Fibroblast of the aortic adventitia (primary cell): Measurements from ENCODE around the gene SMURF2. TPM values are rescaled to one million over a fixed set of nuclear protein-coding genes. Genes with fewer than 3 reads are reported as not detected.
A peak's percentile ranks its signal among the peaks of the same experiment; 100 is the strongest.

Experiments used
- DNase-seq: peaks from one replicate; pipeline ENCODE4 v3.0.0-alpha.2; 2010; ENCODE audit warnings: low read depth
- H3K4me3 ChIP-seq: 2 replicates; pipeline ENCODE4 v1.5.1; 2011; ENCODE audit warnings: low read depth, mild to moderate bottlenecking, control low read depth, low read length, moderate library complexity
- CTCF ChIP-seq: IDR thresholded peaks from 2 replicates; pipeline ENCODE4 v1.5.1; 2011; ENCODE audit warnings: mild to moderate bottlenecking, low read length, control low read depth, inconsistent platforms; ENCODE audit not compliant: insufficient read depth
- total RNA-seq: library from RNA; depleted of rRNA; stranded (reverse); fragments of >200 nt; gene quantifications from 2 replicates; pipeline ENCODE4 v1.2.3, GENCODE V29; 2012; ENCODE audit warnings: low replicate concordance

The SMURF2 gene
- total RNA-seq, 1 donor = 90.9 TPM

DNA sequence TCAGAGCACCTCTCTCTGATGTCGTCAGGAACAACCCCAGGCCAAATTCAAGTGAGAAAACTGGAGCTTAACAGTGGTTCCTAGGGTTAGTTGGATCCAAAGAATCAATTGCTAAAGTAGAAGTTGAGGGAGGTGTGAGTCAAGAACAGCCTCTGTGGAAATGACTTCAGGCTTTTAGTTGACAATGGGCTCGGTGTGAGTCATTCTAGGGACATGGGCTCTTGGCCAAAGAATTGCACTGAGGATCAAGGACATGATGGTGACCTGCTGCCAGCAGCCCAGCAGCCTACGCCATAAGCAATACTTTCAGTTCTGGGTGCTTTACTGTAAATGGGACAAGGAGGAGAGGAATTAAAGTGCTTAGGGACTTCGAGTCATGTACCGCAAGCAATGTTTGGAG is 32.1 kb upstream of the SMURF2 start:
- no peak for TF ChIP-seq CTCF
- DNase-seq = peak; percentile 64
- H3K4me3 ChIP-seq = no peak overlapping the region

GRCh38 chr17:64692187-64692586 is 30.1 kb upstream of the SMURF2 start:
- peak; percentile 77 for DNase-seq
- TF ChIP-seq CTCF = no peak
- no peak overlapping the region for H3K4me3 ChIP-seq

- no peak for DNase-seq
- TF ChIP-seq CTCF = no peak
- no peak overlapping the region for H3K4me3 ChIP-seq
Measured at GRCh38 chr17:64689106-64689505, 27.0 kb upstream of the SMURF2 start.

DNA sequence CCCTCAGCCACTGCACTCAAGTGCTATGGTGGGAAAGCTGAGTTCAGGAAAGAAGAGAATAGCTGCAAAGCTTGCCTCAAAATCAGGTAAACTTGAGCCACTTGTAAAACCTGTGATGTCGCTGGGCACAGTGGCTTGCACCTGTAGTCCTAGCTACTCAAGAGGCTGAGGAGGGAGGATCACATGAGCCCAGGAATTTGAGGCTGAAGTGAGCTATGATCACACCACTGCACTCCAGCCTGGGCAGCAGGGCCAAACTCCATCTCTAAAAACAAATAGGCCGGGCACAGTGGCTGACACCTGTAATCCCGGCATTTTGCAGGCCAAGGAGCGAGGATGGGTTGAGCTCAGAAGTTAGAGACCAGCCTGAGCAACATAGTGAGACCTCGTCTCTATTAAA is 26.4 kb upstream of the SMURF2 start:
- no peak for TF ChIP-seq CTCF
- no peak overlapping the region for H3K4me3 ChIP-seq
- DNase-seq = no peak

DNA sequence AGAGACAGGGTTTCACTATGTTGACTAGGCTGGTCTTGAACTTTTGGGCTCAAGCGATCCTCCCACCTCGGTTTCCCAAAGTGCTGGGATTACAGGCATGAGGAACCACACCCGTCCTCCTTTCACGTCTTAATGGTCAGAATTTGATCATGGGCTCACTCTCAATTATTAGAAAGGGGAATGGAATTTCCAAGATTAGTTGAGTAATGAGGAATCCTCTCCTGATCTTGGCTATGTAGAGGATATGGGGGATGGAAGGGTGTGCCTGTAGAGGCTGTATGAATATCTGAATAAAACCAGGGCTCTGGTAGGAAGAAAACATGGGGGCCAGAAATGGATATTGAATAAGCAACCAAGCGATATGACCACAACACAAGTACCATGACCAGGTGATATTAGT is 25.9 kb upstream of the SMURF2 start:
- H3K4me3 ChIP-seq = no peak overlapping the region
- peak; percentile 89 for DNase-seq
- TF ChIP-seq CTCF = no peak

DNA sequence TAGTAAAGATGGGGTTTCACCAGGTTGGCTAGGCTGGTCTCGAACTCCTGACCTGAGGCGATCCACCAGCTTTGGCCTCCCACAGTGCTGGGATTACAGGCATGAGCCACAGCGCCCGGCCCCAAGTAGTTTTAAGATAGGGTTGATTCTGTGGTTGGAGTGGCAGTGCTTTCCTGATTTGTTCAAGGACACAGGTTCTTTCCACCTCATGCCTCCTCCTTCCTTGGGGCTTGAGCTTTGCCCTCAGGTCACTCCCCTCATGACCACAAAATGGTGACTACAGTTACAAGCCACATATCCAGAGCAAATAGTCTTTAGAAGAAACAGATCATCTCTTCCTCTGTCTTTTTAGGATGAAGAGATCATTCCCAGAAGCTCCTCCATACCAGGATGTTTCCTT is 25.3 kb upstream of the SMURF2 start:
- DNase-seq = no peak
- no peak for TF ChIP-seq CTCF

GRCh38 chr17:64686705-64687104 is 24.6 kb upstream of the SMURF2 start:
- no peak for TF ChIP-seq CTCF
- no peak for DNase-seq
- no peak overlapping the region for H3K4me3 ChIP-seq

More for the DNA sequence above, 25.3 kb upstream of the SMURF2 start:
- H3K4me3 ChIP-seq = no peak overlapping the region
